HepG2 (cell line): ENCODE results near the gene OVOL3. TPM values are rescaled to one million over a fixed set of nuclear protein-coding genes. Genes with fewer than 3 reads are reported as not detected.
A peak's percentile ranks its signal among the peaks of the same experiment; 100 is the strongest.

Experiments used
- BATF2 ChIP-seq: sonication (generic); formaldehyde crosslinking; IDR thresholded peaks from 2 replicates; pipeline ENCODE4 v1.8.0; 2022; ENCODE audit warnings: mild to moderate bottlenecking, missing genetic modification reagents, moderate library complexity
- FOSL2 ChIP-seq: sonication (generic); formaldehyde crosslinking; IDR thresholded peaks from 2 replicates; pipeline ENCODE4 v1.4.0; 2020; ENCODE audit warnings: missing genetic modification reagents
- HDAC1 ChIP-seq: sonication (generic); formaldehyde crosslinking; IDR thresholded peaks from 2 replicates; pipeline ENCODE4 v1.5.1; 2020; ENCODE audit warnings: mild to moderate bottlenecking, missing genetic modification reagents
- HMGXB4 ChIP-seq, 2 experiments: sonication (generic) in 1 of 2; formaldehyde crosslinking in 1 of 2; IDR thresholded peaks; 2 replicates each; pipeline versions ENCODE4 v1.4.0 to v1.6.1; 2018 to 2020; ENCODE audit warnings: missing genetic modification reagents in 2 of 2, borderline replicate concordance in 1 of 2, low read depth in 1 of 2, mild to moderate bottlenecking in 1 of 2, missing biosample characterization in 1 of 2
- HOXA5 ChIP-seq: sonication (generic); formaldehyde crosslinking; IDR thresholded peaks from 2 replicates; pipeline ENCODE4 v1.4.0; 2020; ENCODE audit warnings: missing genetic modification reagents
- KDM1A ChIP-seq: IDR thresholded peaks from 2 replicates; pipeline ENCODE4 v1.6.1; 2016; ENCODE audit warnings: missing compliant biosample characterization
- MBD4 ChIP-seq: IDR thresholded peaks from 2 replicates; pipeline ENCODE4 v1.6.1; 2012; ENCODE audit warnings: low read length, inconsistent platforms, borderline replicate concordance
- MXI1 ChIP-seq: IDR thresholded peaks from 3 replicates; pipeline ENCODE4 v1.6.1; 2012; ENCODE audit warnings: low read depth, low read length, inconsistent platforms, borderline replicate concordance
- MYC ChIP-seq: sonication (generic); formaldehyde crosslinking; IDR thresholded peaks from 2 replicates; pipeline ENCODE4 v1.9.0; 2021; ENCODE audit warnings: missing genetic modification reagents, borderline replicate concordance
- NFYB ChIP-seq: sonication (generic); formaldehyde crosslinking; IDR thresholded peaks from 2 replicates; pipeline ENCODE4 v1.4.0; 2020; ENCODE audit warnings: missing genetic modification reagents
- PRDM10 ChIP-seq: sonication (generic); formaldehyde crosslinking; IDR thresholded peaks from 2 replicates; pipeline ENCODE4 v1.4.0; 2020; ENCODE audit warnings: low read depth, missing genetic modification reagents
- RNF2 ChIP-seq: fragments of 450-650 bp; conservative IDR thresholded peaks from 2 replicates; pipeline ENCODE4 v1.6.1; 2016; ENCODE audit warnings: low read depth
- SRF ChIP-seq: IDR thresholded peaks from 2 replicates; pipeline ENCODE4 v1.6.1; 2011; ENCODE audit warnings: mild to moderate bottlenecking, low read depth, low read length, moderate library complexity
- ZKSCAN1 ChIP-seq: fragments of 150-350 bp; IDR thresholded peaks from 2 replicates; pipeline ENCODE4 v1.6.1; 2014; ENCODE audit warnings: low read length
- ZNF20 ChIP-seq: sonication (generic); formaldehyde crosslinking; IDR thresholded peaks from 2 replicates; pipeline ENCODE4 v1.4.0; 2020; ENCODE audit warnings: mild to moderate bottlenecking, moderate library complexity, missing genetic modification reagents
- ZNF564 ChIP-seq: sonication (generic); formaldehyde crosslinking; IDR thresholded peaks from 2 replicates; pipeline ENCODE4 v1.8.1; 2023; ENCODE audit warnings: mild to moderate bottlenecking, missing genetic modification reagents
- ZNF781 ChIP-seq: sonication (generic); formaldehyde crosslinking; IDR thresholded peaks from 2 replicates; pipeline ENCODE4 v1.5.1; 2020; ENCODE audit warnings: borderline replicate concordance, mild to moderate bottlenecking, missing genetic modification reagents; ENCODE audit errors: not compliant biosample characterization
- polyA plus RNA-seq, 8 experiments: library from polyadenylated mRNA; depleted of rRNA in 3 of 8; stranded (reverse) in 7 of 8; unstranded in 1 of 8; fragments of >200 nt; fragmentation: Illumina TruSeq in 4 of 8; extraction: Trizol in 4 of 8; gene quantifications; 2 replicates each; pipeline versions ENCODE4 v1.2.1 to v1.2.3, GENCODE V29; 2011 to 2016; ENCODE audit warnings: low read depth in 4 of 8, missing spikeins in 1 of 8, mixed read lengths in 1 of 8; ENCODE audit not compliant: insufficient read depth in 1 of 8
- total RNA-seq, 5 experiments: library from RNA; depleted of rRNA; stranded (reverse); fragments of >200 nt; fragmentation: Illumina TruSeq; extraction: Trizol; gene quantifications; 2 replicates each; pipeline ENCODE4 v1.2.3, GENCODE V29; 2016; ENCODE audit warnings: low read depth in 1 of 5
- TF ChIP-seq, protein P1 (sequence below): sonication (generic); formaldehyde crosslinking; IDR thresholded peaks from 2 replicates; pipeline ENCODE4 v1.5.0; 2020; ENCODE audit warnings: mild to moderate bottlenecking, missing genetic modification reagents
- TF ChIP-seq, protein P2 (sequence below): sonication (generic); formaldehyde crosslinking; IDR thresholded peaks from 2 replicates; pipeline ENCODE4 v1.4.0; 2020; ENCODE audit warnings: mild to moderate bottlenecking, missing genetic modification reagents

OVOL3 gene
- total and polyA plus RNA-seq, 2 of the 13 experiments (the other 11 are each of a cell fraction or from before 2014, with no cell fraction given), result not detected

DNA sequence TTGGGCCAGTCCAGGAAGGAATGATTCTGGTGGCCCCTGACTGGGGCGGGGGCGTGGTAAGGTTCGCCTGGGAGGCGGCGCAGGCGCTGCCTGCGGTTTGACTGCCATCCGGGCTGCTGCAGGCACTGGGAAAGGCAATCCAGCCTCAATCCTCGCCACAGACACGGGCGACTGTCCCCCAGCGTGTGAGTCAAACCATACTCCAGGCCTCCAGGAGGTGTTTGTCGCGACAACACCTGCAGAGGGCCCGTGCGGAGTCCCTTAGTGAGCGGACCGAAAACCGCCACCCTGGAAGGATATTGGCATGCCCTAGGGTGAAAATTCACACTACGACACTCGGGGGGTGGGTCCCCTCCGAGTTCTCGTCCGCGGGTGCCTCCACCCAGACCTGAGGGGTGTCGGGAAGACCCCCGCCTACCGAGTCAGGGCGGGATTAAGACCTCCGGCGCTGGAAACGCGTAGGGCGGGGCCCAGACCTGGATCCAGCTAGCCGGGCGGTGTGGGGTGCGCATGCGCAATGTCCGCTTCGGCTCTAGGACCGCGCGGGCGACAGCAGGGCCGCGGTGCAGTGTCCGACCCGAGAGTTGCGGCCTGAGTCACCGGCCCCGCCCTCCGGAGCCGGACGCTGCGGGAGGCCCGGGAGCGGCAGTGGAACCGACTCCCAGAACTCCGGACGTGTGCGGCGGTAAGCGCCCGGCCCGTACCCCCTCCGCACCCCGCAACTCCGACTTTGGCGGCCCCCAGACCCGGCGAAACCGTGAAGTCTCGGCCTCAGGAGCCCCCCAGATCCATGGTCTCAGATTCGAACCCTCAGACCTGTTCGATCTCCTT is 28.7 kb downstream of the OVOL3 start, which contains the start of gene CAPNS1 (continued):
- TF ChIP-seq HMGXB4 (CRISPR knock-in tag; IDR thresholded peaks at IDR 0.05; ENCODE audit: borderline replicate concordance in 1 of 2, low read depth in 1 of 2) (peak; percentile 42 to 69), ZKSCAN1 (no peak), ZNF564 (CRISPR knock-in tag) (peak; percentile 30; the same call in 1 of the 2 replicates), FOSL2 (CRISPR knock-in tag) (peak; percentile 93), MBD4 (no peak), KDM1A (CRISPR knock-in tag) (no peak), BATF2 (CRISPR knock-in tag) (no peak), RNF2 (no peak; the same call in 1 of the 2 replicates), HOXA5 (CRISPR knock-in tag) (0 out of 2 replicates have a peak, but pooled peaks have one; percentile 47), ZNF20 (CRISPR knock-in tag) (no peak), PRDM10 (CRISPR knock-in tag) (peak; percentile 56; the same call in 1 of the 2 replicates), ZNF781 (CRISPR knock-in tag) (peak; percentile 47), NFYB (0 out of 2 replicates have a peak, but pooled peaks have one; percentile 34), SRF (no peak), MXI1 (peak; percentile 70; the same call in 1 of the 3 replicates), MYC (CRISPR knock-in tag) (peak; percentile 70), HDAC1 (CRISPR knock-in tag) (peak; percentile 76)
- TF ChIP-seq, protein P1, sequence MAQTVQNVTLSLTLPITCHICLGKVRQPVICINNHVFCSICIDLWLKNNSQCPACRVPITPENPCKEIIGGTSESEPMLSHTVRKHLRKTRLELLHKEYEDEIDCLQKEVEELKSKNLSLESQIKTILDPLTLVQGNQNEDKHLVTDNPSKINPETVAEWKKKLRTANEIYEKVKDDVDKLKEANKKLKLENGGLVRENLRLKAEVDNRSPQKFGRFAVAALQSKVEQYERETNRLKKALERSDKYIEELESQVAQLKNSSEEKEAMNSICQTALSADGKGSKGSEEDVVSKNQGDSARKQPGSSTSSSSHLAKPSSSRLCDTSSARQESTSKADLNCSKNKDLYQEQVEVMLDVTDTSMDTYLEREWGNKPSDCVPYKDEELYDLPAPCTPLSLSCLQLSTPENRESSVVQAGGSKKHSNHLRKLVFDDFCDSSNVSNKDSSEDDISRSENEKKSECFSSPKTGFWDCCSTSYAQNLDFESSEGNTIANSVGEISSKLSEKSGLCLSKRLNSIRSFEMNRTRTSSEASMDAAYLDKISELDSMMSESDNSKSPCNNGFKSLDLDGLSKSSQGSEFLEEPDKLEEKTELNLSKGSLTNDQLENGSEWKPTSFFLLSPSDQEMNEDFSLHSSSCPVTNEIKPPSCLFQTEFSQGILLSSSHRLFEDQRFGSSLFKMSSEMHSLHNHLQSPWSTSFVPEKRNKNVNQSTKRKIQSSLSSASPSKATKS (CRISPR knock-in tag), result no peak
- TF ChIP-seq, protein P2, sequence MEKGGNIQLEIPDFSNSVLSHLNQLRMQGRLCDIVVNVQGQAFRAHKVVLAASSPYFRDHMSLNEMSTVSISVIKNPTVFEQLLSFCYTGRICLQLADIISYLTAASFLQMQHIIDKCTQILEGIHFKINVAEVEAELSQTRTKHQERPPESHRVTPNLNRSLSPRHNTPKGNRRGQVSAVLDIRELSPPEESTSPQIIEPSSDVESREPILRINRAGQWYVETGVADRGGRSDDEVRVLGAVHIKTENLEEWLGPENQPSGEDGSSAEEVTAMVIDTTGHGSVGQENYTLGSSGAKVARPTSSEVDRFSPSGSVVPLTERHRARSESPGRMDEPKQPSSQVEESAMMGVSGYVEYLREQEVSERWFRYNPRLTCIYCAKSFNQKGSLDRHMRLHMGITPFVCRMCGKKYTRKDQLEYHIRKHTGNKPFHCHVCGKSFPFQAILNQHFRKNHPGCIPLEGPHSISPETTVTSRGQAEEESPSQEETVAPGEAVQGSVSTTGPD (CRISPR knock-in tag), result no peak
